ENCODE data around the gene PLXNB2. TPM values are rescaled to one million over a fixed set of nuclear protein-coding genes. Genes with fewer than 3 reads are reported as not detected.

PLXNB2 gene
- total RNA-seq, 4 donors from 2014 or later: 8.0 to 11.8 (median 9.0) TPM

- Histone ChIP-seq H3K36me3 (peaks cover 0 to 21% of the 10 kb centered on the region in 2 donors), H3K4me1 (peaks cover 7 to 8% of the 10 kb centered on the region in 2 donors), H3K27ac (no peak overlapping the region), H3K27me3 (no peaks in the 10 kb centered on the region), H3K4me3 (no peak overlapping the region), H3K9me3 (no peaks in the 10 kb centered on the region)
- no peak for ATAC-seq
- intact Hi-C loops (cut with DNase I; ENCODE audit: low total_unique reads): loop anchor here (10.0 kb wide), 1 partner anchor 198 kb away; no protein-coding TSS in a partner anchor
- DNase-seq: no peak
- no peak for TF ChIP-seq POLR2A (IDR thresholded peaks at IDR 0.05)
- TF ChIP-seq, protein P1, sequence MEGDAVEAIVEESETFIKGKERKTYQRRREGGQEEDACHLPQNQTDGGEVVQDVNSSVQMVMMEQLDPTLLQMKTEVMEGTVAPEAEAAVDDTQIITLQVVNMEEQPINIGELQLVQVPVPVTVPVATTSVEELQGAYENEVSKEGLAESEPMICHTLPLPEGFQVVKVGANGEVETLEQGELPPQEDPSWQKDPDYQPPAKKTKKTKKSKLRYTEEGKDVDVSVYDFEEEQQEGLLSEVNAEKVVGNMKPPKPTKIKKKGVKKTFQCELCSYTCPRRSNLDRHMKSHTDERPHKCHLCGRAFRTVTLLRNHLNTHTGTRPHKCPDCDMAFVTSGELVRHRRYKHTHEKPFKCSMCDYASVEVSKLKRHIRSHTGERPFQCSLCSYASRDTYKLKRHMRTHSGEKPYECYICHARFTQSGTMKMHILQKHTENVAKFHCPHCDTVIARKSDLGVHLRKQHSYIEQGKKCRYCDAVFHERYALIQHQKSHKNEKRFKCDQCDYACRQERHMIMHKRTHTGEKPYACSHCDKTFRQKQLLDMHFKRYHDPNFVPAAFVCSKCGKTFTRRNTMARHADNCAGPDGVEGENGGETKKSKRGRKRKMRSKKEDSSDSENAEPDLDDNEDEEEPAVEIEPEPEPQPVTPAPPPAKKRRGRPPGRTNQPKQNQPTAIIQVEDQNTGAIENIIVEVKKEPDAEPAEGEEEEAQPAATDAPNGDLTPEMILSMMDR (IDR thresholded peaks at IDR 0.05 in 4 of 5, conservative IDR thresholded peaks at IDR 0.05 in 1 of 5): peak in 2 of 5 experiments; percentile 15 to 18
- in situ Hi-C loops (cut with MboI; ENCODE audit: low sequenced_read_pairs in 4 of 4): no loop called here
These were observed 70.6 kb downstream of the PLXNB2 start for GRCh38 chr22:50236731-50237409.

DNA sequence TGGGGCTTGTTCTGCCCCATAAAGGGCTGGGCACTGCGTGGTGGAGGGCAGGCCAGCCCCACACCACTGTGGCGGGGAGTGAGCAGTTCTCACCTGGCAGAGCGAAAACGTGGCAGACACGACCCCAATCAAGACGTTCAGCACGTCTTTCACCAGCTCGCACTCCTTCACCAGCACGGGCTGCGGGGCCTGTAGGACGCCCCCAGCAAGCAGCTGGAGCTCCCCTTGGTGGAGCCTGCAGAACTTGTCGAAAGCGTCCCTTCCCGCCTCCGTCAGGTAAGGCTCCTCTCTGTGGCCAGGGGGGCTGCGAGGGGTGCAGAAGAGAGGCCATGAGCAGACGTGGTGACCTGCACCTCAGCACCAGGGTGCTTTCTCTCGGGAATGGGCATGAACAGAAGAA lies 74.2 kb downstream of the PLXNB2 start:
- no peaks in the 10 kb centered on the region for H3K4me1 ChIP-seq
- no peaks in the 10 kb centered on the region for H3K9me3 ChIP-seq
- intact Hi-C loops (cut with DNase I; ENCODE audit: low total_unique reads): loop anchor here (10.0 kb wide), 1 partner anchor 202 kb away; no protein-coding TSS in a partner anchor
- DNase-seq (no peak), ATAC-seq (no peak)
- no peak overlapping the region for H3K4me3 ChIP-seq
- peaks cover 0 to 19% of the 10 kb centered on the region in 2 donors for H3K36me3 ChIP-seq
- no peak overlapping the region for H3K27ac ChIP-seq
- no peaks in the 10 kb centered on the region for H3K27me3 ChIP-seq
- in situ Hi-C loops (cut with MboI; ENCODE audit: low sequenced_read_pairs in 4 of 4): no loop called here
- TF ChIP-seq, protein P1 (IDR thresholded peaks at IDR 0.05 in 4 of 5, conservative IDR thresholded peaks at IDR 0.05 in 1 of 5): no peak
- no peak for TF ChIP-seq POLR2A (IDR thresholded peaks at IDR 0.05)

GRCh38 chr22:50232481-50233151 lies 74.8 kb downstream of the PLXNB2 start:
- Histone ChIP-seq H3K4me3 (no peak overlapping the region), H3K4me1 (no peaks in the 10 kb centered on the region), H3K27ac (no peak overlapping the region), H3K9me3 (no peaks in the 10 kb centered on the region), H3K36me3 (peaks cover 0 to 21% of the 10 kb centered on the region in 2 donors), H3K27me3 (no peaks in the 10 kb centered on the region)
- intact Hi-C loops (cut with DNase I; ENCODE audit: low total_unique reads): loop anchor here (10.0 kb wide), 1 partner anchor 202 kb away; no protein-coding TSS in a partner anchor
- ATAC-seq (no peak), DNase-seq (no peak)
- TF ChIP-seq POLR2A (IDR thresholded peaks at IDR 0.05): no peak
- TF ChIP-seq, protein P1 (IDR thresholded peaks at IDR 0.05 in 4 of 5, conservative IDR thresholded peaks at IDR 0.05 in 1 of 5): no peak
- in situ Hi-C loops (cut with MboI; ENCODE audit: low sequenced_read_pairs in 4 of 4): no loop called here

DNA sequence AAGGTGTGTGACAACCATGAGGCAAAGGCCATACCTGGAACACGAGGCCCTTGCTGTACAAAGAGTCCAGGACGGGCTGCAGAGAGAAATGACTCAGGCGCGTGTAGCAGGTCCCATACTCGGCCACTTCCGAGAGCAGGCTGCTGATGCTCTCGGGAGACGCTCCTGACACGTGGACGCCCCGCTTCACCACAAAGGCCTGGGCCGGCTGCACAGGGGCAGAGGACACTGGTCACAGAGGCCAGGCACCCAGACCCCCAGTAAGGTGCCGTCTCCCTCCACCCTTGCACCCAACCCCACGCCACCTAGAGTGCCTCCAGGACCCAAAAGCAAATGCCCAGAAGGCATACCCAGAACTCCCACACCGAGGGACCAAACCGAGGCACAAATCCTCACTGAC lies 78.1 kb downstream of the PLXNB2 start:
- Histone ChIP-seq H3K9me3 (no peaks in the 10 kb centered on the region), H3K27me3 (no peaks in the 10 kb centered on the region), H3K27ac (no peak overlapping the region), H3K36me3 (peaks cover 0 to 41% of the 10 kb centered on the region in 2 donors), H3K4me1 (no peaks in the 10 kb centered on the region), H3K4me3 (no peak overlapping the region)
- DNase-seq (no peak), ATAC-seq (no peak)
- intact Hi-C loops (cut with DNase I; ENCODE audit: low total_unique reads) (no loop called here), in situ Hi-C loops (cut with MboI; ENCODE audit: low sequenced_read_pairs in 4 of 4) (no loop called here)
- TF ChIP-seq, protein P1 (IDR thresholded peaks at IDR 0.05 in 4 of 5, conservative IDR thresholded peaks at IDR 0.05 in 1 of 5): no peak
- TF ChIP-seq POLR2A (IDR thresholded peaks at IDR 0.05): no peak

Data from gastrocnemius medialis (tissue), 4 donors.